Astrocyte of the hippocampus (primary cell): ENCODE measurements around the gene PPFIA1.
"Not testable (repeated sequence)": the region's sequence is repeated elsewhere in the genome, so short reads cannot be mapped to it uniquely, and the experiment has no call there.

ENCODE experiments used
- DNase-seq: peaks from one replicate; pipeline ENCODE4 v3.0.0; 2011; ENCODE audit warnings: low read depth, low spot score

The PPFIA1 gene

GRCh38 chr11:70389201-70389600 is 118.7 kb downstream of the PPFIA1 start:
- DNase-seq, result no peak

GRCh38 chr11:70390882-70391281 is 120.4 kb downstream of the PPFIA1 start:
- not testable (repeated sequence) for DNase-seq

- no peak for DNase-seq
Observed at GRCh38 chr11:70394211-70394950, 123.9 kb downstream of the PPFIA1 start.

GRCh38 chr11:70397336-70397982 is 127.0 kb downstream of the PPFIA1 start:
- no peak for DNase-seq

GRCh38 chr11:70397983-70398833 is 127.7 kb downstream of the PPFIA1 start, which contains the start of gene CTTN:
CTTN (plus strand) TSS chr11:70398529; CDS start chr11:70407298, 8,769 bp downstream.
- DNase-seq, result peak; percentile 94

- DNase-seq, result no peak
Observed at GRCh38 chr11:70398834-70399680, 128.6 kb downstream of the PPFIA1 start.

- peak; percentile 98 for DNase-seq
Observed at GRCh38 chr11:70399681-70400112, 129.2 kb downstream of the PPFIA1 start.

- DNase-seq, result no peak
Observed at GRCh38 chr11:70400643-70401042, 130.2 kb downstream of the PPFIA1 start.

GRCh38 chr11:70402016-70402415 is 131.5 kb downstream of the PPFIA1 start:
- DNase-seq, result no peak

GRCh38 chr11:70402685-70403084 is 132.2 kb downstream of the PPFIA1 start:
- DNase-seq, result no peak

- no peak for DNase-seq
Observed at GRCh38 chr11:70404244-70404643, 133.8 kb downstream of the PPFIA1 start.

GRCh38 chr11:70405679-70406395 is 135.3 kb downstream of the PPFIA1 start:
- DNase-seq, result no peak

- DNase-seq, result no peak
Observed at GRCh38 chr11:70407121-70407520, 136.6 kb downstream of the PPFIA1 start.

GRCh38 chr11:70407814-70408213 is 137.3 kb downstream of the PPFIA1 start:
- no peak for DNase-seq

- DNase-seq, result not testable (repeated sequence)
Observed at GRCh38 chr11:70408326-70408725, 137.8 kb downstream of the PPFIA1 start.

GRCh38 chr11:70409437-70409836 is 138.9 kb downstream of the PPFIA1 start:
- no peak for DNase-seq

GRCh38 chr11:70409871-70410270 is 139.4 kb downstream of the PPFIA1 start:
- DNase-seq, result no peak

- DNase-seq, result no peak
Observed at GRCh38 chr11:70410276-70411205, 140.1 kb downstream of the PPFIA1 start.

- DNase-seq, result no peak
Observed at GRCh38 chr11:70411713-70412452, 141.4 kb downstream of the PPFIA1 start.
